ENCODE measurements around the gene TRMT112. TPM values are rescaled to one million over a fixed set of nuclear protein-coding genes. Genes with fewer than 3 reads are reported as not detected.

The TRMT112 gene
- total RNA-seq, 1 donor = 155 TPM

- DNase-seq (ENCODE audit: low read depth) = peak; percentile 42
- no peak overlapping the region for H3K4me3 ChIP-seq (ENCODE audit: low read depth, low read length)
- TF ChIP-seq CTCF (IDR thresholded peaks at IDR 0.05; ENCODE audit: insufficient read depth, low read depth, low read length) = no peak
Measured at GRCh38 chr11:64337538-64338249, 20.3 kb upstream of the TRMT112 start.

GRCh38 chr11:64334764-64335735 lies 17.7 kb upstream of the TRMT112 start:
- H3K4me3 ChIP-seq (ENCODE audit: low read depth, low read length) = no peak overlapping the region
- DNase-seq (ENCODE audit: low read depth) = peak; percentile 86
- no peak for TF ChIP-seq CTCF (IDR thresholded peaks at IDR 0.05; ENCODE audit: insufficient read depth, low read depth, low read length)

- H3K4me3 ChIP-seq (ENCODE audit: low read depth, low read length) = no peak overlapping the region
- no peak for DNase-seq (ENCODE audit: low read depth)
- no peak for TF ChIP-seq CTCF (IDR thresholded peaks at IDR 0.05; ENCODE audit: insufficient read depth, low read depth, low read length)
Measured at GRCh38 chr11:64333556-64333955, 16.2 kb upstream of the TRMT112 start.

DNA sequence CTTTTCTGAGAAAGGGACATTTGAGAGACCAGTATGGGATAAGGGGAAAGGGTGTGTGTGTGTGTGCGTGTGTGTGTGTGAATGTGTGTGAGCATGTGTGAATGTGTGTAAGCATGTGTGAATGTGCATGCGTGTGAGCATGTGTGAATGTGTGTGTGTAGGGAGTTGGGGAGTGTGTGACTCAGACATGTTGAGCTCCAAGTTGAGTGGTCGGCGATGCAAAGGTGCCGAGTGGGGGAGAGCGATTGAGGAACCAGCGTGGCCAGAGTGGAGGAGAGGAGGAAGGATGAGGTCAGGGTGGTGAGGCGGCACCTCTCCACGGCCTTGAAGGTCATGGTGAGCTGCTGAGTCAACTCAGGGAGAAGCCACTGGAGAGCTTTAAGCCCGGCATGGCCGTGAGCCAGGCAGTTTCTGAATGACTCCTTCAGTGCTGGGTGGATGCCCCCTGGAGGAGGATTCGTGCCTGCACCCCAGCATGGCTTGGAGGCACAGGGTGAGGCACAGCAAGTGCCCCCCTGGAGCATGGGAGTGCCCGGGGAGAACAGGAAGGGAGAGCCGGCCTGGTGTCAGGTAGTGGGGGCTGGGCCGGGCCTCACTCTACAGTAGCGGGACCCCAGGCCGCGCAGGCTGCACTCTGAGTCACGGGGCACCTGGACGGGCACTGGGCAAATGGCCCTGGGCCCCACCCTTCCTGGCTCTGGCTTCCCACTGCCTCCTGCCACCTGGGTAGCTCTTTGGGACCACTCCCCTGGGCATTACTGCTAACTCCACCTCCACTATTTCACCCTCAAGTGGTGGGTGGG lies 14.4 kb upstream of the TRMT112 start:
- H3K4me3 ChIP-seq (ENCODE audit: low read depth, low read length) = no peak overlapping the region
- TF ChIP-seq CTCF (IDR thresholded peaks at IDR 0.05; ENCODE audit: insufficient read depth, low read depth, low read length) = peak; percentile 78
- peak; percentile 91 for DNase-seq (ENCODE audit: low read depth)

DNA sequence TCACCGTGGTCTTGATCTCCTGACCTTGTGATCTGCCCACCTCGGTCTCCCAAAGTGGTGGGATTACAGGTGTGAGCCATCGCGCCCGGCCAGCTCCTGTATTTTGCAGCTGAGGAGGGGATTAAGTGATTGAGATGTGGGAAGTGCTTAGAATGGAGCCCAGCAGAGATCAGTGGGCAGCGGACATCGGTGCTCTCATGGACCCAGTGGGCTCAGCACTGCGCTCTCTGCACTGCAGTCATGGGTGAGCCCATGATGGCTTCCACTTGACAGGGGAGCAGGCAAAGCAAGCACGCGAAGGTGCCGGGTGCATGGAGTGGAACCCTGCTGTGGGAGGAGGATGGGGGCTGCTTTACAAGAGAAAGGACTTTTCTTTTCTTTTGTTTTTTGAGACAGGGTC lies 13.5 kb upstream of the TRMT112 start:
- H3K4me3 ChIP-seq (ENCODE audit: low read depth, low read length) = no peak overlapping the region
- no peak for TF ChIP-seq CTCF (IDR thresholded peaks at IDR 0.05; ENCODE audit: insufficient read depth, low read depth, low read length)
- DNase-seq (ENCODE audit: low read depth) = no peak

DNA sequence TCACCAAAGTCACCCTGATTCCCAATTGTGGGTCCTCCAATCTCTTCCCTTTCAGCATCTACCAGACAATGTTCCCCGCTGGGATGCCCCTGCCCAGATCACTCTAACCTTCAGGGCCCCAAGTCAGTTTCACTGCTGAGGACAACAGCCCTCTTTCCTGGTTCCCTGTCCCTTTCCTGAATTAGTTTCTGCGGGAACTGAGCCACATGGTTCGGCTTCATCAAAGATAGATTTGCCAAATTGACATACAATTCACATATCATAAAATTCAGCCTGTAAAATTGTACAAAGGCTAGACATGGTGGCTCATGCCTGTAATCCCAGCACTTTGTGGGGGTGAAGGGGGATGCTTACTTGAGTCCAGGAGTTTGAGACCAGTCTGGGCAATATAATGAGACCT lies 10.6 kb upstream of the TRMT112 start:
- DNase-seq (ENCODE audit: low read depth) = no peak
- H3K4me3 ChIP-seq (ENCODE audit: low read depth, low read length) = no peak overlapping the region
- TF ChIP-seq CTCF (IDR thresholded peaks at IDR 0.05; ENCODE audit: insufficient read depth, low read depth, low read length) = no peak

Data from fibroblast of villous mesenchyme (primary cell).